Brain microvascular endothelial cell (primary cell): ENCODE measurements around the gene SLC12A9.

ENCODE experiments used
- DNase-seq: peaks from one replicate; pipeline ENCODE4 v3.0.0-alpha.2; 2020
- H3K27ac ChIP-seq: fragments of 250-450 bp; sonication (Bioruptor Pico); 2 replicates; pipeline ENCODE4 v1.5.1; 2020; ENCODE audit warnings: mild to moderate bottlenecking, moderate library complexity
- H3K27me3 ChIP-seq: fragments of 250-450 bp; sonication (Bioruptor Pico); replicated peaks from 2 replicates; pipeline ENCODE4 v1.5.1; 2020; ENCODE audit warnings: mild to moderate bottlenecking
- H3K36me3 ChIP-seq: fragments of 250-450 bp; sonication (Bioruptor Pico); replicated peaks from 2 replicates; pipeline ENCODE4 v1.5.1; 2020; ENCODE audit warnings: mild to moderate bottlenecking
- H3K4me3 ChIP-seq: 2 replicates; pipeline ENCODE4 v1.5.1; 2011; ENCODE audit warnings: low read depth, mild to moderate bottlenecking, control low read depth, low read length, moderate library complexity
- CTCF ChIP-seq: IDR thresholded peaks from 2 replicates; pipeline ENCODE4 v1.5.1; 2011; ENCODE audit warnings: low read depth, mild to moderate bottlenecking, moderate library complexity, low read length, control low read depth, inconsistent platforms; ENCODE audit errors: missing control alignments
- in situ Hi-C: cut with HindIII; loops from 2 replicates; pipeline ENCODE4 v1.10.0; 2017; ENCODE audit warnings: low sequenced_read_pairs, low pct_ligation_motif_present

Gene SLC12A9

GRCh38 chr7:100818366-100818765 is 34.1 kb upstream of the SLC12A9 start:
- in situ Hi-C loops, result no loop called here

GRCh38 chr7:100818825-100819224 is 33.7 kb upstream of the SLC12A9 start:
- no peak overlapping the region for H3K27ac ChIP-seq
- no peak for TF ChIP-seq CTCF
- no peak for DNase-seq
- peaks cover 63% of the 10 kb centered on the region for H3K36me3 ChIP-seq
- H3K27me3 ChIP-seq, result no peaks in the 10 kb centered on the region
- in situ Hi-C loops, result no loop called here
- H3K4me3 ChIP-seq, result no peak overlapping the region

More at GRCh38 chr7:100818366-100818765, 34.1 kb upstream of the SLC12A9 start:
- no peaks in the 10 kb centered on the region for H3K27me3 ChIP-seq
- peaks cover 63% of the 10 kb centered on the region for H3K36me3 ChIP-seq
- DNase-seq, result no peak
- no peak for TF ChIP-seq CTCF
- H3K4me3 ChIP-seq, result no peak overlapping the region
- no peak overlapping the region for H3K27ac ChIP-seq

GRCh38 chr7:100819586-100819985 is 32.9 kb upstream of the SLC12A9 start:
- H3K27me3 ChIP-seq, result no peaks in the 10 kb centered on the region
- DNase-seq, result no peak
- peaks cover 59% of the 10 kb centered on the region for H3K36me3 ChIP-seq
- no peak overlapping the region for H3K27ac ChIP-seq
- no peak overlapping the region for H3K4me3 ChIP-seq
- TF ChIP-seq CTCF, result no peak
- in situ Hi-C loops, result no loop called here

GRCh38 chr7:100822236-100823139 is 30.0 kb upstream of the SLC12A9 start:
- no peak for TF ChIP-seq CTCF
- H3K4me3 ChIP-seq, result no peak overlapping the region
- H3K27me3 ChIP-seq, result no peaks in the 10 kb centered on the region
- no peak for DNase-seq
- peaks cover 44% of the 10 kb centered on the region for H3K36me3 ChIP-seq
- H3K27ac ChIP-seq, result no peak overlapping the region
- in situ Hi-C loops, result no loop called here

GRCh38 chr7:100823140-100823525 is 29.4 kb upstream of the SLC12A9 start:
- TF ChIP-seq CTCF, result no peak
- Histone ChIP-seq H3K27ac (no peak overlapping the region), H3K36me3 (peaks cover 44% of the 10 kb centered on the region), H3K27me3 (no peaks in the 10 kb centered on the region), H3K4me3 (no peak overlapping the region)
- DNase-seq, result no peak
- in situ Hi-C loops, result no loop called here
